NCI-H446 (cell line): ENCODE measurements around the gene PSD2.
"Not testable (repeated sequence)": the region's sequence is repeated elsewhere in the genome, so short reads cannot be mapped to it uniquely, and the experiment has no call there.

Experiments used
- DNase-seq, 2 experiments: peaks; one replicate each; lab custom pipeline; 2025; lab: John Stamatoyannopoulos, UW

PSD2 gene

GRCh38 chr5:139789116-139789844 lies 6.3 kb upstream of the PSD2 start:
- DNase-seq: no peak

GRCh38 chr5:139789845-139790189 lies 5.8 kb upstream of the PSD2 start:
- DNase-seq: no peak

GRCh38 chr5:139792218-139792617 lies 3.4 kb upstream of the PSD2 start:
- DNase-seq: no peak

GRCh38 chr5:139792655-139793054 lies 3.0 kb upstream of the PSD2 start:
- DNase-seq: not testable (repeated sequence)

- DNase-seq: no peak
These were observed 1.4 kb upstream of the PSD2 start for GRCh38 chr5:139794067-139794846.

GRCh38 chr5:139796061-139796806 lies 626 bp downstream of the PSD2 start:
- no peak for DNase-seq

GRCh38 chr5:139797335-139797734 lies 1.7 kb downstream of the PSD2 start:
- DNase-seq: no peak

- DNase-seq: peak in 1 of 2 experiments; percentile 16
These were observed 2.4 kb downstream of the PSD2 start for GRCh38 chr5:139797856-139798510.

- DNase-seq: no peak
These were observed 3.3 kb downstream of the PSD2 start for GRCh38 chr5:139798883-139799282.

GRCh38 chr5:139799359-139799758 lies 3.8 kb downstream of the PSD2 start:
- DNase-seq: no peak

GRCh38 chr5:139803978-139804377 lies 8.4 kb downstream of the PSD2 start:
- no peak for DNase-seq

GRCh38 chr5:139804800-139805397 lies 9.3 kb downstream of the PSD2 start:
- no peak for DNase-seq

GRCh38 chr5:139805545-139805944 lies 9.9 kb downstream of the PSD2 start:
- no peak for DNase-seq

GRCh38 chr5:139806111-139806510 lies 10.5 kb downstream of the PSD2 start:
- peak in 1 of 2 experiments; percentile 26 for DNase-seq

GRCh38 chr5:139806726-139807646 lies 11.4 kb downstream of the PSD2 start:
- DNase-seq: no peak

GRCh38 chr5:139807647-139808030 lies 12.0 kb downstream of the PSD2 start:
- no peak for DNase-seq

GRCh38 chr5:139808481-139809330 lies 13.1 kb downstream of the PSD2 start:
- DNase-seq: no peak

- DNase-seq: no peak
These were observed 13.8 kb downstream of the PSD2 start for GRCh38 chr5:139809331-139809810.
